ENCODE data around the gene GHRH.

The GHRH gene

DNA sequence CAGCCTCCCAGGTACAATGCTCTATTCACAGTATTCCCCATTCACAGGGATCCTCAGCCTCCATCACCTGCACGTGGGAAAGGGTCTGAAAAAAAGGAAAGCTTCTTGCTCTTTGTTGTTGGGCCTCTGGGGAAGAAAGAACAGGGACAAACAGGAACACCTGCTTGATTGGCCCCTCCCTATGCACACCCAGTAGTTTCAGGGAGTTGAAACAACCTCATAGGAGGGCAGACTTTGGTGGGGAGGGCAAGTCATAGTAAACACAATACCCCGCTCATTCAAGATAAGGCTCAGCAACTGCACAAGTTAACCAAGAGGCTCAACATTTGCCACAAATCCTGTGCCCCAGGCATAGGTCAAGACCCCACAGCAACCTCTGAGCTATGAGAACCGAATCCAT, 1.7 kb downstream of the GHRH start:
- no peak for DNase-seq

DNA sequence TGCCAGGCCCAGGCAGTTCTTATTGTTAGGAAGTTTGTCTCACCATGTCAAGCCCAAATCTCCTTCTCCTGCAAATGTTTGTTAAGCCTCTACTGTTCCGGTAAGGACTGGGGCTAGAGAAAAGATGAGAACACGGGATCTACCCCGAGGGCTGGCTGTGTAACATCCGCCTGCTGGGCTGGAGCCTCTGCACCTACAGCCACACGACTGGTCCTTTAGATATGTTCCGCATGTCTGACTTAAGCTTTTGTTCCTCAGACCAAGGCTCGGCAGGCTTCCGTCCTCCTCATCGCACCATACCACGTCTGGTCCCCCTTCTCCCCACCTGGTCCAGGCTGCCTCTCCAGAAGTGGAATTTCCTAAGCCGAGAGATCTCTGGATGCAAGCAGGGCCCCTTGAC, 2.6 kb downstream of the GHRH start:
- DNase-seq: no peak

- no peak for DNase-seq
Observed at GRCh38 chr20:37257988-37258387, 3.6 kb downstream of the GHRH start.

- no peak for DNase-seq
Observed at GRCh38 chr20:37257530-37257929, 4.1 kb downstream of the GHRH start.

DNA sequence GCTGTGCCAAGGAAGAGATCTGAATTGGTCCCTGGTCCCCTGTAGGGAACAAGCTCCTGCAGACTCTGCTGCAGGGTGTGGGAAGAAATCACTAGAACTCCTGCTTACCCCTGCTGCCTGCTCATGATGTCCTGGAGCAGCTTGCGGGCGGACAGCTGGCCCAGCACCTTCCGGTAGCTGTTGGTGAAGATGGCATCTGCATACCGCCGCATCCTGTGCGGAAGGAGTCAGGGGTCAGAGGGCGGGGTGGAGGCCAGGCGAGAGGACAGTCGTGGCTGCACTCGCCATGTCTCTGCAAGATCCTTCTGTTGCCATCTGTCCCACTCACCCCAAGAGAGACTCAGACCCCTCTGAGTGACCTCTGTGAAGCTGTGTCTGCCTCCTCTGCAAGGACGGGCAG, 5.3 kb downstream of the GHRH start:
- DNase-seq: no peak

- DNase-seq: no peak
Observed at GRCh38 chr20:37254114-37254878, 7.3 kb downstream of the GHRH start.

DNA sequence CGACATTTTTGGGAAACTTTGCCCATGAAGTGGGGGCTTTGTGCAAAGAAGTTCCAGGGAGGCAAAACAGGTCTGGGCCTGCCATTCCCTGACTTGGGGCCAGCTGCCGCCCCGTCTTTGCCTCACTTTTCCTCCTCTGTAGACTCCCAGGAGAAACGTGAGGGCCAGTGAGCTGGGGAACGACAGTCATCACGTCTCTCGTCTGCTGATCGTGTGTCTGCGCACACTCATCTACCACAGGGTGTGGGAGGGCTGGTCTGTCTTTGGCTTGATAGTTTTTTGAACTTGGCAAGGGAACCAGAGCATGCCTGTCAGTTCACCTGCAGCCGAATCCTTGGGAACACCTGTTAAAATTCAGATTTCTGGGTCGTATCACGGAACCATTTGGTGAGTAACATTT, 8.5 kb downstream of the GHRH start:
- DNase-seq: no peak

GRCh38 chr20:37251825-37252477, 9.7 kb downstream of the GHRH start:
- no peak for DNase-seq

DNA sequence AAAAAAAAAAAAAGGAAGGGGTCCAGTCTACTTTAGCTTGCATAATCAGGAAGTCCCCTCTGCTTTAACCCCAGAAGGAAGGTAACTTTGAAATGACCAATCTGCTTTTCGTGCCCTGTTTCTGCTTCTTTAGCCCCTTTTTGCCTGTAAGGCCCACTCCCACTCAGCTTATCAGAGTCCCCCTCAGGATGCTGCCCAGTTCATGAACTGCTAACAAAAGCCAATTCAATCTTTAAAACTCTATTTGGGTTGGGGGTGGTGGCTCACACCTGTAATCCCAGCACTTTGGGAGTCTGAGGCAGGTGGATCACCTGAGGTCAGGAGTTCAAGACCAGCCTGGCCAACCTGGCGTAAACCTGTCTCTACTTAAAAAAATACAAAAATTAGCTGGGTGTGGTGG, 12.3 kb downstream of the GHRH start:
- no peak for DNase-seq

DNA sequence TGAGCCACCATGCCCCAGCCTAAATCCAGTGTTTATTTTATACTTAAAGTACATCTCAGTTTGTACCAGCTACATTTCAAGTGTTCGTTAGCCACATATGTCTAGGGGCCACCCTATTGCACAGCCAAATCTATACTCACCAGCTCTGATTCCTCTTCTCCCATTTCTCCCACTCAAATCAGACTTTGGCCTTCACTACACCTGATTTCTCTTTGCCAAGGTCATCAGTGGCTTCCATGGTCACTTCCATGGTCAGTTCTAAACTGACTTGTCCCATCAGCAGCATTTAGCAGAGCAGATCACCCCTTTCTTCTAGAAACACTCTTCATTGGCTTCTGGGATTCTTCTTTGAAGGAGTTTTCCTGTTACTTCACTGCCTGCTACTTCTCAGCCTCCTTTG, 14.1 kb downstream of the GHRH start:
- DNase-seq: no peak

GRCh38 chr20:37246736-37247135, 14.9 kb downstream of the GHRH start:
- no peak for DNase-seq

GRCh38 chr20:37245216-37246150, 16.1 kb downstream of the GHRH start:
- DNase-seq: no peak

- DNase-seq: no peak
Observed at GRCh38 chr20:37244572-37244957, 17.0 kb downstream of the GHRH start.

DNA sequence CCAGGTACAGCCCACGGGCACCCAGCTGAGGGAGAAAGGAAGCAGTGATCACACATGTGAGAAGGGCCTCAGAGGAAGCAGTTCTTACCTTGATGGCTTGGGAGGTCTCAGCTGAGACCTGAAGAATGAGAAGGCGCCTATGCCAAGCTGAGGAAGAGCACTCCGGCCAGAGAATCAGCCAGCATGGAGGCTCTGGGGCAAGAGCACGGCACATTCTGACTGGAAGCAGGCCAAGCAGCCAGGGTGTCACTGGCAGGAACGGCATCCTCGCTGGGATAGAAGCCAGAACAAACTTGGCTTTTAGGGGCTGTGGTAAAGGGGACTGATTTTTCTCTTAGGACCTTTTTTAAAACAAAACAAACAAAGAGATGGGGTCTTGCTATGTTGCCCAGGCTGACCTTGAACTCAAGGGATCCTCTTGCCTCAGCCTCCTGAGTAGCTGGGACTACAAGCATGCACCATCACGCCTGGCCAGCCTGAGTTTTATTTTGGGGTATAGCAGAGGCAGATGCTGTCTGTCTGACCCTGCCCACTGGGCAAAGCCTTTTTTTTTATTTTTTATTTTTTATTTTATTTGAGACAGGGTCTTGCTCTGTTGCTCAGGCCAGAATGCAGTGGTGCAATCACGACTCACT, 17.6 kb downstream of the GHRH start:
- no peak for DNase-seq

- no peak for DNase-seq
Observed at GRCh38 chr20:37243076-37243936, 18.3 kb downstream of the GHRH start.

DNA sequence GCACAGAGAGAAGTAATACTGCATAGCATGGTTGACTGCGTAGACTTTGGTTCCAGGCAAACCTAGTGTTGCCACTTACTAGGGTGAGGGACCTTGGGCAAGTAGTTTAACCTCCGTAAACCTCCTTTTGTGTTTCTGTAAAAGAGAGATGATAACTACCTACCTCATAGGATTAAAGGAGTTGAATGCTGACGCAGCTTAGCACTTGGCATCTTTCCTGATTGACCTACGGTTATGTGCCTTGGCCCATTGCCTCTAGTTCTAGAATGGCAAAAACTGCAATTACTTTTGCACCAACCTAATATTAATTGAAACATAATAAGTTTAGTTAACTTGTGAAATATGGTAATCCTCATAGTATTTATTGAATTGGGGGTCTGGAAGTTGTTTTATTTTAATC, 19.1 kb downstream of the GHRH start:
- no peak for DNase-seq

DNA sequence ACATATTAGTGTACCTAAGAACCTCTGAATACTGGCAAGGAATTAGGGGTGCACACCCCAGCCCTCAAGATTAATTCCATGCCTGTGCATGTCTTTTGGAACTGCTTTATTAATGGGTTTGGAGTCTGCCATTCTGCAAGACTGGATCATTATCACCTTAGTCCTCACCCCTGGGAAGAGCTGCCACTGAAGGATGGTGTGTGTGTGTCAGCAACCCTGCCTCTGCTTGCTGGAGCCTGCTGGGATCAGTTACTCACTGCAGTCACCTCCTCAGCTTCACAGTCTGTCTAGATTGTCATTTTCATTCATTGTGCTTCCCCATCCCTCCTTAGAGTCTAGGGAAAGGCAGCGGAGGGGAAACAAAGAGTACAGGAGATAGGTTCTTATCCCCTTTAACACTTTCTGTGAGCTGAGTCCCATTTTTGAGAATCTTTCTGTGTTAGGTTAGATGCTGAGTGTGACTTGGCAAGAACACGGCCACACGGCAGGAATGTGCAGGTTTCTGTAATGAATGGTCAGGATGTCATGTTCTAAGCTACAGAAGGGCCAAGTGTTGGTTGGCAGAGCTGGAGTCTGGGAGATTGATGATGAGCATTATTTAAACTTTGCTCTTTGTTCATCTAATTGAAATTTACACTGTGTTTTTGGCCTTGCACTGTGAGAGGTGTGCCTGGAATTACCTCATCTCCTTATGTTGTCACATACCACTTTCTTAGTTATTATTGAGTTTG, 21.1 kb downstream of the GHRH start:
- no peak for DNase-seq

- DNase-seq: no peak
Observed at GRCh38 chr20:37238935-37239451, 22.6 kb downstream of the GHRH start.

DNA sequence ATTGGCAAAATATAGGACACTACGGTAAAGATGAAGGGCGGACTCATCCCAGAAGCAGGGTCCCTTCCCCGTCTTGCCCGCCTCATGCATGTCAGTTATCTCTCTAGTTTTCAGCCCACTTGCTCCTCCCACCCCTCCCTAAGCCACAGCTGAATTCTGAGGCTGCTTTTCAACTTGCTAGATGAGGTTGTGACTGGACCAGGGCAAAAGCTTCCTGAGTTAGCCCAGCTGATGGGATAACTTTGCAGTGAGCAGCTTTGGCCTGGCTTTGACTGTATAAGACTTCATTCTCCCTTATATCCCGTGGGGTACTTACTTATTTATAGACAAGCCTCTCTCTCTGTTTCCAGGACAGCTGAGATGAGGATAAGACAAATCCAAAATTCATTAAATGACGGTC, 23.2 kb downstream of the GHRH start:
- DNase-seq: no peak

- DNase-seq: no peak
Observed at GRCh38 chr20:37237656-37238055, 24.0 kb downstream of the GHRH start.

GRCh38 chr20:37236462-37236861, 25.2 kb downstream of the GHRH start:
- no peak for DNase-seq

All from SW 1271 (cell line).